Pancreas (tissue), 10 donors: ENCODE data around the gene ZFP36L2. TPM values are rescaled to one million over a fixed set of nuclear protein-coding genes. Genes with fewer than 3 reads are reported as not detected.
A peak's percentile ranks its signal among the peaks of the same experiment; 100 is the strongest.

Experiments used
- ATAC-seq, 4 donors: fragments of 200-7000 bp; cut with Tn5 transposase; one replicate each; pipeline versions ENCODE4 v1.8.0 to v1.9.1; 2020; ENCODE audit warnings: mild to moderate bottlenecking in 4 of 4, moderate library complexity in 4 of 4
- DNase-seq, 6 donors: peaks; one replicate each; pipeline ENCODE4 v3.0.0-alpha.2; 2020
- FAIRE-seq: peaks from 2 replicates; lab custom pipeline; 2012; peaks lifted over from hg19 to GRCh38; lab: Jason Lieb, UNC
- H3K27ac ChIP-seq, 4 donors: fragments of 200-600 bp; sonication (generic); 1 replicate in 3 of 4; 2 replicates in 1 of 4; pipeline versions ENCODE4 v1.5.0 to v1.8.0; 2020
- H3K27me3 ChIP-seq, 4 donors: fragments of 200-600 bp; one replicate each; pipeline ENCODE4 v1.8.0; 2021
- H3K36me3 ChIP-seq, 3 donors: fragments of 200-600 bp; sonication (generic) in 1 of 3; one replicate each; pipeline versions ENCODE4 v1.5.0 to v1.8.0; 2020 to 2021
- H3K4me1 ChIP-seq, 3 donors: fragments of 200-600 bp; one replicate each; pipeline ENCODE4 v1.8.0; 2021
- H3K4me3 ChIP-seq, 4 donors: fragments of 200-600 bp; sonication (generic) in 2 of 4; one replicate each; pipeline versions ENCODE4 v1.5.0 to v1.8.0; 2020 to 2021
- H3K9me3 ChIP-seq, 4 donors: fragments of 200-600 bp; one replicate each; pipeline ENCODE4 v1.8.0; 2021
- WGBS, 2 donors: extraction: QIAGEN DNeasy Blood & Tissue Kit; methylation state at CpG; one replicate each; pipeline ENCODE4 v1.1.7; 2013; 5-methylcytosine and 5-hydroxymethylcytosine counted together
- intact Hi-C, 3 donors: fragments of 100-400 bp; cut with DNase I; formaldehyde crosslinking; loops; one replicate each; pipeline versions ENCODE4 v1.11.1 to v1.14.2; 2022
- polyA plus RNA-seq, 2 donors: library from polyadenylated mRNA; stranded (reverse); fragments of 200-250 nt; gene quantifications; one replicate each; pipeline ENCODE4 v1.2.3, GENCODE V29; 2013
- total RNA-seq, 6 donors: library from RNA; stranded (reverse); fragmentation: NEBNext Ultra II Directional in 4 of 6; extraction: Animal tissue kit (Norgen Biotek cat#: 25700) in 4 of 6; gene quantifications; one replicate each; pipeline versions ENCODE4 v1.2.1 to v1.2.4, GENCODE V29; 2021 to 2023
- TF ChIP-seq, protein P1 (sequence below), 4 donors: fragments of 200-600 bp; sonication (generic) in 3 of 4; IDR thresholded peaks; one replicate each; pipeline versions ENCODE4 v1.5.0 to v1.8.0; 2021; ENCODE audit warnings: antibody characterized with exemption in 4 of 4
- donor health status: healthy with polysubstance abuse.
- donor health status: DM: no; HTN: no; CAD: no; lungs with moderate emphysema.
- donor health status: DM: no; HTN: no; CAD: no.
- donor health status: control.
- donor health status: control.
- donor health status: Bipolar disorder and iron deficiency.
- donor health status: DM: yes; HTN: yes; CAD: no.
- donor health status: DM: no; HTN: no; CAD: no.
- donor health status: DM: no; HTN: no; CAD: no.
- donor health status: DM: yes; HTN: yes; CAD: no.

The ZFP36L2 gene
- total and polyA plus RNA-seq, 8 donors = 36.8 to 117 (median 54.6) TPM

DNA sequence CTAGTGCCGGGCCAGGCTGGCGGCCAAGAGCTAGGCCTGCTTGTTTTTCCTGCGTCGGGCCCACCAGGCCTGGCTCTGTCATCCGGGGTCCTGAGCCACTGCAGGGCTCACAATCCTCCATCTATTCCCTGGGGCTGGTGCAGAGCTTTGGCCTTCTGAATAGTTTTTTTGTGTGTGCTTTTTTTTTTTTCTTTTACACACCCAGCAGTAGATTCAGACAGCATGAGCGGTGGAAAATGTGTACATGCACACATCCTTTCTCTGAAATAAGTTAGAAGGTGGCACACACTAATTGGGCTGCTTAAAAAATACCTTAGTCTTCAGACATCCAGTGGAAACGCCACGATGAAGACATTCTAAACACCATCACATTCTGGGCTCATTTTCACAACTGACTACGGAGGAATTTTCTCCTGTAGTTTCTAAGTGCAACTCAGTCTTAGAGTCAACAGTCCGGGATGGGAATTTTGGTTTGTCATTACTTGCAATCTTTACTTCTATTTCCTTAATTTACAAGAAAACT, 6.1 kb downstream of the ZFP36L2 start:
- intact Hi-C loops = loop anchor here in 1 of 3 donors (10.0 kb wide), 1 partner anchor 85 kb away; no protein-coding TSS in a partner anchor
- FAIRE-seq (no peak), ATAC-seq (no peak), DNase-seq (no peak)
- Histone ChIP-seq H3K4me1 (peaks cover 19 to 35% (median 27%) of the 10 kb centered on the region in 3 donors), H3K9me3 (no peaks in the 10 kb centered on the region), H3K27me3 (no peaks in the 10 kb centered on the region), H3K36me3 (peaks cover 0 to 29% (median 14%) of the 10 kb centered on the region in 3 donors), H3K4me3 (peak overlapping the region; percentile 5 to 87 (median 16)), H3K27ac (peak overlapping the region; percentile 87 to 98 (median 96))
- WGBS, 2 donors = 2 to 4% methylated on average over 10 of the region's 10 CpGs
- TF ChIP-seq, protein P1, sequence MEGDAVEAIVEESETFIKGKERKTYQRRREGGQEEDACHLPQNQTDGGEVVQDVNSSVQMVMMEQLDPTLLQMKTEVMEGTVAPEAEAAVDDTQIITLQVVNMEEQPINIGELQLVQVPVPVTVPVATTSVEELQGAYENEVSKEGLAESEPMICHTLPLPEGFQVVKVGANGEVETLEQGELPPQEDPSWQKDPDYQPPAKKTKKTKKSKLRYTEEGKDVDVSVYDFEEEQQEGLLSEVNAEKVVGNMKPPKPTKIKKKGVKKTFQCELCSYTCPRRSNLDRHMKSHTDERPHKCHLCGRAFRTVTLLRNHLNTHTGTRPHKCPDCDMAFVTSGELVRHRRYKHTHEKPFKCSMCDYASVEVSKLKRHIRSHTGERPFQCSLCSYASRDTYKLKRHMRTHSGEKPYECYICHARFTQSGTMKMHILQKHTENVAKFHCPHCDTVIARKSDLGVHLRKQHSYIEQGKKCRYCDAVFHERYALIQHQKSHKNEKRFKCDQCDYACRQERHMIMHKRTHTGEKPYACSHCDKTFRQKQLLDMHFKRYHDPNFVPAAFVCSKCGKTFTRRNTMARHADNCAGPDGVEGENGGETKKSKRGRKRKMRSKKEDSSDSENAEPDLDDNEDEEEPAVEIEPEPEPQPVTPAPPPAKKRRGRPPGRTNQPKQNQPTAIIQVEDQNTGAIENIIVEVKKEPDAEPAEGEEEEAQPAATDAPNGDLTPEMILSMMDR (IDR thresholded peaks at IDR 0.05) = no peak

DNA sequence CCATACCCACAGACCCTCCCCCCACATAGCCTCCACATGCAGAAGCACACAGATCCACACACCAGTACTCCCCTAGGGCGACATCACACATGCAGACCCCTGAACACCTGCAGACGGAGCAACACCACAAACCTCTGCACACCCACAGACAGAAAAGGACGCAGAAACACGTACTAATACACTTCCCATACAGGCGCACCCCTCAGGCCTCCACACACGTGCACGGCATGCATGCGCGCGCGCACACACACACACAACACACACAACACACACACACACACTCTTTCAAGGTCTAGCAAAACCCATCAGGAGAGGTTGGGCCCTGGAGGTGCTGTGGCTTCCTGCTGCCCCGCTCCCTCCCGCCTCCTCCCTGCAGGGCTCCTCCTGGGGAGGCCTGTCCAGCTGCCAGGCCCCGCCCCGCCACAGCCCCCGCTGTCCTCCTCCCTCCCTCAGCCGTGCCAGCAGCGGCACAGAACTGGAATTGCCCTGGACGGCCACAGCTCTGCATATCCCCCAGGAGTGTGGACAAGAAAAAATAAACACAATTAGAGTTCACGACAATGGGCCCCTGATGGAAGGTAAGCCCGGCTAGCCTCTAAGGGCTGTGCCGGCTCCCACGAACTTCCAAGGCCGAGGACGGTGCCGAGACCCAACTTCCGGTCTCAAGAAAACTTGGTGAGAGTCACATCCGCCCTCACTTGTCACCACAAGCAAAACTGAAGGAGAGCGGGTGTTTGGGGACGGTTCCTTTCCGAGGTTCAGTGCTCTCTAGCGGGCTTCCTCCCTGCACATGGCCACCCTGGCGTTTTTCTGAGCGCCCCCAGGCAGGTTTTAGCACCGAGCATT, 6.8 kb downstream of the ZFP36L2 start:
- intact Hi-C loops = loop anchor here in 1 of 3 donors (5.0 to 10.0 kb wide), 2 partner anchors 47 to 85 kb away; no protein-coding TSS in a partner anchor
- ATAC-seq = peak; percentile 67 to 83 (median 80)

DNA sequence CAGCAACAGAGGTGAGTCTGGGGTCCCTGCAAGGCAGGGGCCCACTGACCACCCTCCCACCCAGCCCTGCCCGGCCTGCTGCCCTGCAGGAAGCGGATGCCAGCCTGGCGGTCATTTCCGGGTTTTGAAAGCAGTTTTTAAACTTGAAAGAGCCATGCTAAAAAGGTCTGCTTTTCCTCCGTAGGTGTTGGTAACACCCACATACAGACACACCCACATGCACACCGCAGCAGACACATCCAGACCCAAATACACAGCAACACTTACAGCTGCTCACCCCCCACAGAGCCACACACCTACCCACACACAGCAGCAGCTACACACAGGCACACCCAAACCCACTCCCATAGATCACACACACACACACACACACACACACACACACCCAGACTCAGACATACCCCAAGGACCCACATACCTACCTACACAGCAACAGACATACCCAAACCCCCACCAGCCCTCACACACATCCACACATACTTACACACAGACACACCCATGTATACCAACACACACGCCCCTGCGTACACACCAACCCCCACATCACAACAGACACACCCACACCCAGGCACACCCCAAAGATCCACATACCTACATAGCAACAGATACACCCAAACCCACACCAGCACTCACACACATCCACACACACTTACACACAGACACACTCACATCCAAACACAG, 7.6 kb downstream of the ZFP36L2 start:
- H3K27ac ChIP-seq = peak overlapping the region; percentile 87 to 98 (median 96)
- intact Hi-C loops = loop anchor here in 1 of 3 donors (5.0 kb wide), 1 partner anchor 47 kb away; no protein-coding TSS in a partner anchor
- H3K4me1 ChIP-seq = peaks cover 19 to 35% (median 27%) of the 10 kb centered on the region in 3 donors
- TF ChIP-seq, protein P1 (IDR thresholded peaks at IDR 0.05) = no peak
- ATAC-seq (peak; percentile 9 to 21 (median 15)), DNase-seq (peak in 4 of 6 donors; percentile 62 to 65 (median 62)), FAIRE-seq (no peak)
- H3K4me3 ChIP-seq = peak overlapping the region in 2 of 4 donors; percentile 26 to 87
- no peaks in the 10 kb centered on the region for H3K9me3 ChIP-seq
- peaks cover 0 to 15% (median 6%) of the 10 kb centered on the region in 3 donors for H3K36me3 ChIP-seq
- 6 to 7% methylated on average over 8 of the region's 8 CpGs for WGBS, 2 donors
- no peaks in the 10 kb centered on the region for H3K27me3 ChIP-seq

More for the DNA sequence above, 6.8 kb downstream of the ZFP36L2 start:
- peaks cover 19 to 35% (median 27%) of the 10 kb centered on the region in 3 donors for H3K4me1 ChIP-seq
- H3K27me3 ChIP-seq = no peaks in the 10 kb centered on the region
- TF ChIP-seq, protein P1 (IDR thresholded peaks at IDR 0.05) = no peak
- peaks cover 0 to 22% (median 7%) of the 10 kb centered on the region in 3 donors for H3K36me3 ChIP-seq
- DNase-seq (peak; percentile 86 to 95 (median 90)), FAIRE-seq (no peak)
- peak overlapping the region; percentile 87 to 98 (median 96) for H3K27ac ChIP-seq
- no peaks in the 10 kb centered on the region for H3K9me3 ChIP-seq
- peak overlapping the region; percentile 5 to 87 (median 16) for H3K4me3 ChIP-seq
- 0 to 1% methylated on average over 34 to 35 of the region's 35 CpGs for WGBS, 2 donors

DNA sequence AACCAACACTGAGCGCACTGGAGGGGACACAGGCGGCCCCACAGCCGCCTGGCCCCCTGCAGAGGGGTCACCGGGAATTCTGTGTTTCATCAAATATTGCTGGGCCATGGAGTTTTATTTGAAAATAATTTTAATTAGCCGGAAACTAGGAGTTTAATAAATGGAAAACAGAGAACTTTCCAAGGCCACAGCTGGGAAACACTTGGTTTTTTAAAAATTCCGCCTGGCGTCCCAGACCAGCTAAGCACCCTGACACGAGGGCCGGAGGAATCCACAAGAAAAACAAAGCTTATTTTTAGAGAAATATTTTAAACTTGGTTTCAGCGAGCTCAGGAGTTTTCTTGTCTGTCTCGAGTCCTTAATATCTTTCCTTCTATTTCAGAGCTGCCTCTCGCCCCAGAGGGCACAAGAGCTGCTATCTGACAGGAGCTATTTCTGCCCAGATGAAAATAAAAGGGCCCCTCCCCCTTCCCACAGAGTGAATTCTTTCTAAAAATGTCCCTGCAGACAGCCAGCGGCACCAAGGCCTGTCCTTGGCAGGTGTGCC, 8.2 kb downstream of the ZFP36L2 start:
- H3K27me3 ChIP-seq = no peaks in the 10 kb centered on the region
- 22 to 23% methylated on average over 13 of the region's 13 CpGs for WGBS, 2 donors
- peak overlapping the region in 1 of 4 donors; percentile 22 for H3K4me3 ChIP-seq
- H3K4me1 ChIP-seq = peaks cover 19 to 33% (median 27%) of the 10 kb centered on the region in 3 donors
- FAIRE-seq (no peak), ATAC-seq (peak in 2 of 4 donors; percentile 1 to 6), DNase-seq (no peak)
- intact Hi-C loops = loop anchor here in 1 of 3 donors (5.0 kb wide), 1 partner anchor 46 kb away; no protein-coding TSS in a partner anchor
- H3K36me3 ChIP-seq = peaks cover 0 to 9% (median 6%) of the 10 kb centered on the region in 3 donors
- TF ChIP-seq, protein P1 (IDR thresholded peaks at IDR 0.05) = no peak
- H3K27ac ChIP-seq = peak overlapping the region; percentile 87 to 98 (median 96)
- no peaks in the 10 kb centered on the region for H3K9me3 ChIP-seq
